GM12878 (cell line): ENCODE measurements around the gene ETV6. TPM values are rescaled to one million over a fixed set of nuclear protein-coding genes. Genes with fewer than 3 reads are reported as not detected.

Experiments
- BCL3 ChIP-seq: IDR thresholded peaks from 2 replicates; pipeline ENCODE4 v1.6.1; 2011; ENCODE audit warnings: borderline replicate concordance, low read depth, mild to moderate bottlenecking, moderate library complexity, low read length; ENCODE audit not compliant: insufficient read depth, poor library complexity, severe bottlenecking
- BHLHE40 ChIP-seq, 2 experiments: fragments of 450-650 bp in 1 of 2; IDR thresholded peaks; 2 replicates each; pipeline ENCODE4 v1.6.1; 2011 to 2017; ENCODE audit warnings: low read depth in 2 of 2, borderline replicate concordance in 1 of 2, improper control_type of control experiment in 1 of 2, low read length in 1 of 2, mild to moderate bottlenecking in 1 of 2
- HDGF ChIP-seq: fragments of 450-650 bp; IDR thresholded peaks from 2 replicates; pipeline ENCODE4 v1.6.1; 2016; ENCODE audit warnings: antibody characterized with exemption
- IRF4 ChIP-seq: IDR thresholded peaks from 2 replicates; pipeline ENCODE4 v1.6.1; 2011; ENCODE audit warnings: low read depth, low read length
- KDM1A ChIP-seq: fragments of 200-600 bp; sonication (generic); IDR thresholded peaks from 2 replicates; pipeline ENCODE4 v1.6.1; 2016; ENCODE audit warnings: borderline replicate concordance
- LARP7 ChIP-seq: fragments of 450-650 bp; IDR thresholded peaks from 2 replicates; pipeline ENCODE4 v1.6.1; 2017; ENCODE audit warnings: mild to moderate bottlenecking
- NFIC ChIP-seq: IDR thresholded peaks from 2 replicates; pipeline ENCODE4 v1.6.1; 2012; ENCODE audit warnings: low read depth, mild to moderate bottlenecking, inconsistent platforms, low read length, moderate library complexity
- POLR2A ChIP-seq: IDR thresholded peaks from 2 replicates; pipeline ENCODE4 v1.6.1; 2011; ENCODE audit warnings: low read depth, mild to moderate bottlenecking, low read length
- RELB ChIP-seq: fragments of 450-650 bp; IDR thresholded peaks from 2 replicates; pipeline ENCODE4 v1.6.1; 2017; ENCODE audit warnings: low read depth, mild to moderate bottlenecking, moderate library complexity
- SKIL ChIP-seq: fragments of 450-650 bp; IDR thresholded peaks from 2 replicates; pipeline ENCODE4 v1.6.1; 2017; ENCODE audit warnings: mild to moderate bottlenecking, low read depth, inconsistent platforms; ENCODE audit not compliant: poor library complexity, severe bottlenecking
- SMAD5 ChIP-seq: IDR thresholded peaks from 2 replicates; pipeline ENCODE4 v1.6.1; 2016; ENCODE audit warnings: antibody characterized with exemption, low read depth
- SREBF2 ChIP-seq: IDR thresholded peaks from 2 replicates; pipeline ENCODE4 v1.6.1; 2012; ENCODE audit warnings: mild to moderate bottlenecking, low read length
- TAF1 ChIP-seq: IDR thresholded peaks from 2 replicates; pipeline ENCODE4 v1.6.1; 2011; ENCODE audit warnings: mild to moderate bottlenecking, low read depth, low read length, borderline replicate concordance
- TCF12 ChIP-seq: IDR thresholded peaks from 2 replicates; pipeline ENCODE4 v1.6.1; 2011; ENCODE audit warnings: low read depth, mild to moderate bottlenecking, low read length
- ZNF687 ChIP-seq: fragments of 450-650 bp; IDR thresholded peaks from 2 replicates; pipeline ENCODE4 v1.6.1; 2017; ENCODE audit warnings: mild to moderate bottlenecking, moderate library complexity
- polyA plus RNA-seq, 11 experiments: library from polyadenylated mRNA; depleted of rRNA in 4 of 11; unstranded in 6 of 11; stranded (reverse) in 5 of 11; fragments of >200 nt; fragmentation: Nextera tagmentation in 4 of 11; fragmentation: Illumina TruSeq in 1 of 11; extraction: Ambion mirVana in 4 of 11; extraction: Trizol in 1 of 11; gene quantifications; 1 replicate in 1 of 11; 2 replicates in 10 of 11; pipeline versions ENCODE4 v1.2.1 to v1.2.3, GENCODE V29; 2011 to 2016; ENCODE audit warnings: inconsistent platforms in 2 of 11, missing spikeins in 2 of 11, low read depth in 1 of 11
- total RNA-seq, 4 experiments: library from RNA; depleted of rRNA in 3 of 4; stranded (reverse); fragments of >200 nt in 3 of 4; fragmentation: Illumina TruSeq in 1 of 4; extraction: Trizol in 1 of 4; gene quantifications; 2 replicates each; pipeline versions ENCODE4 v1.2.1 to v1.2.3, GENCODE V29; 2013 to 2021

ETV6 gene
- total and polyA plus RNA-seq, 10 of the 15 experiments (the other 5 are each of a cell fraction or from before 2014, with no cell fraction given) = 6.6 to 74.8 (median 24.6) TPM

GRCh38 chr12:11822081-11822834, 172.8 kb downstream of the ETV6 start (continued):
- TF ChIP-seq ZNF687 (peak; percentile 67; the same call in 1 of the 2 replicates), BHLHE40 (IDR thresholded peaks at IDR 0.05; ENCODE audit: borderline replicate concordance in 1 of 2, low read depth in 2 of 2, low read length in 1 of 2) (peak; percentile 30 to 48; a peak in 3 of 4 replicates), SMAD5 (peak; percentile 85), NFIC (peak; percentile 71; the same call in 1 of the 2 replicates), SKIL (peak; percentile 76), POLR2A (peak; percentile 54; the same call in 1 of the 2 replicates), IRF4 (0 out of 2 replicates have a peak, but pooled peaks have one; percentile 32), HDGF (peak; percentile 9; the same call in 1 of the 2 replicates), KDM1A (no peak), RELB (peak; percentile 85), TAF1 (0 out of 2 replicates have a peak, but pooled peaks have one; percentile 46), SREBF2 (no peak), TCF12 (peak; percentile 73), BCL3 (peak; percentile 29), LARP7 (0 out of 2 replicates have a peak, but pooled peaks have one; percentile 49)
